HepG2 (cell line): ENCODE measurements around the gene OMD. TPM values are rescaled to one million over a fixed set of nuclear protein-coding genes. Genes with fewer than 3 reads are reported as not detected.

ENCODE experiments used
- ATAC-seq: fragments of 200-7000 bp; cut with Tn5 transposase; 3 replicates; pipeline ENCODE4 v1.9.1; 2020; ENCODE audit warnings: mild to moderate bottlenecking, moderate library complexity
- BruUV-seq: library from RNA; stranded (reverse); fragments of 400-500 nt; replicated peaks from 2 replicates; lab custom pipeline; 2021; lab: Mats Ljungman, UMichigan
- CTCF ChIA-PET: fragments of 300-600 bp; formaldehyde crosslinking; extraction: SDS; loops from one replicate; lab custom pipeline; 2021; ENCODE audit warnings: low total read pairs, inconsistent platforms, low intra/inter-chr PET ratio; lab: Yijun Ruan, JAX
- POLR2A ChIA-PET: fragments of 350-600 bp; sonication (Branson Sonifier 250); formaldehyde crosslinking; loops from one replicate; lab custom pipeline; 2020; ENCODE audit warnings: antibody characterized with exemption, inconsistent platforms; lab: Yijun Ruan, JAX
- DNase-seq: peaks from one replicate; pipeline ENCODE4 v3.0.0-alpha.2; 2015; ENCODE audit warnings: low spot score
- FAIRE-seq: peaks from 3 replicates; lab custom pipeline; 2011; peaks lifted over from hg19 to GRCh38; lab: Jason Lieb, UNC
- H2AFZ ChIP-seq: one replicate; pipeline ENCODE4 v1.6.1; 2011; ENCODE audit warnings: low read length, inconsistent platforms
- H3K27ac ChIP-seq: fragments of 300-600 bp; 3 replicates; pipeline ENCODE4 v1.8.0; 2011; ENCODE audit warnings: mixed run types, mild to moderate bottlenecking, mixed read lengths, low read length, inconsistent platforms; ENCODE audit not compliant: insufficient read depth; ENCODE audit errors: extremely low read length
- H3K27me3 ChIP-seq, 2 experiments: fragments of 200-600 bp in 1 of 2; 2 replicates in 1 of 2; 3 replicates in 1 of 2; pipeline versions ENCODE4 v1.6.0 to v1.8.0; 2011; ENCODE audit warnings: low read length in 2 of 2, mild to moderate bottlenecking in 2 of 2, moderate library complexity in 2 of 2, inconsistent platforms in 1 of 2; ENCODE audit not compliant: insufficient read depth in 2 of 2, control insufficient read depth in 1 of 2
- H3K36me3 ChIP-seq, 2 experiments: fragments of 200-600 bp in 1 of 2; replicated peaks in 1 of 2; 2 replicates in 1 of 2; 3 replicates in 1 of 2; pipeline versions ENCODE4 v1.5.1 to v1.8.0; 2011; ENCODE audit warnings: low read length in 2 of 2, inconsistent platforms in 1 of 2; ENCODE audit not compliant: insufficient read depth in 2 of 2, control insufficient read depth in 1 of 2
- H3K4me1 ChIP-seq: 2 replicates; pipeline ENCODE4 v1.5.1; 2012; ENCODE audit warnings: low read length, inconsistent platforms; ENCODE audit not compliant: insufficient read depth
- H3K4me2 ChIP-seq: 2 replicates; pipeline ENCODE4 v1.6.0; 2011; ENCODE audit warnings: low read depth, low read length, inconsistent platforms
- H3K4me3 ChIP-seq, 3 experiments: fragments of 200-600 bp in 1 of 3; sonication (generic), shearing (Covaris generic) in 1 of 3; replicated peaks in 1 of 3; 2 replicates each; pipeline ENCODE4 v1.5.1; 2011 to 2016; ENCODE audit warnings: low read length in 3 of 3, inconsistent platforms in 2 of 3, low read depth in 2 of 3, mild to moderate bottlenecking in 2 of 3, control low read depth in 1 of 3, mixed read lengths in 1 of 3; ENCODE audit not compliant: insufficient read depth in 1 of 3
- H3K79me2 ChIP-seq: one replicate; pipeline ENCODE4 v1.6.1; 2011; ENCODE audit warnings: low read length, inconsistent platforms; ENCODE audit not compliant: insufficient read depth
- H3K9ac ChIP-seq: 2 replicates; pipeline ENCODE4 v1.6.0; 2011; ENCODE audit warnings: mild to moderate bottlenecking, low read depth, low read length, inconsistent platforms; ENCODE audit not compliant: insufficient read depth
- H3K9me3 ChIP-seq: 2 replicates; pipeline ENCODE4 v1.5.1; 2012; ENCODE audit warnings: mild to moderate bottlenecking, low read length
- H4K20me1 ChIP-seq: 2 replicates; pipeline ENCODE4 v1.6.0; 2011; ENCODE audit warnings: inconsistent platforms, mild to moderate bottlenecking, low read length, moderate library complexity; ENCODE audit not compliant: insufficient read depth
- CENPX ChIP-seq: sonication (generic); formaldehyde crosslinking; IDR thresholded peaks from 2 replicates; pipeline ENCODE4 v1.9.0; 2021; ENCODE audit warnings: mild to moderate bottlenecking, missing genetic modification reagents, moderate library complexity
- DPF2 ChIP-seq: sonication (generic); formaldehyde crosslinking; IDR thresholded peaks from 2 replicates; pipeline ENCODE4 v1.4.0; 2020; ENCODE audit warnings: mild to moderate bottlenecking, low read depth, missing genetic modification reagents, borderline replicate concordance
- EP300 ChIP-seq, 3 experiments: sonication (generic) in 1 of 3; formaldehyde crosslinking in 1 of 3; IDR thresholded peaks; 2 replicates each; pipeline versions ENCODE4 v1.5.1 to v1.6.1; 2011 to 2020; ENCODE audit warnings: low read depth in 2 of 3, low read length in 2 of 3, borderline replicate concordance in 1 of 3, improper control_type of control experiment in 1 of 3, mild to moderate bottlenecking in 1 of 3, missing genetic modification reagents in 1 of 3, moderate library complexity in 1 of 3
- ETV6 ChIP-seq: sonication (generic); formaldehyde crosslinking; conservative IDR thresholded peaks from 2 replicates; pipeline ENCODE4 v1.4.0; 2020; ENCODE audit warnings: missing genetic modification reagents
- EZH2 ChIP-seq: conservative IDR thresholded peaks from 2 replicates; pipeline ENCODE4 v1.6.1; 2012; ENCODE audit warnings: mild to moderate bottlenecking, low read depth, low read length, moderate library complexity
- FIP1L1 ChIP-seq: fragments of 200-400 bp; formaldehyde crosslinking; IDR thresholded peaks from 2 replicates; pipeline ENCODE4 v1.6.1; 2018; ENCODE audit warnings: low read depth, mild to moderate bottlenecking, low read length, moderate library complexity, borderline replicate concordance; ENCODE audit not compliant: insufficient read depth
- HCFC1 ChIP-seq: fragments of 150-350 bp; IDR thresholded peaks from 2 replicates; pipeline ENCODE4 v1.6.1; 2014; ENCODE audit warnings: low read depth, low read length
- MEF2D ChIP-seq: sonication (generic); formaldehyde crosslinking; IDR thresholded peaks from 2 replicates; pipeline ENCODE4 v1.5.1; 2020; ENCODE audit warnings: mild to moderate bottlenecking, missing genetic modification reagents
- RFX5 ChIP-seq: IDR thresholded peaks from 2 replicates; pipeline ENCODE4 v1.6.1; 2011; ENCODE audit warnings: low read depth, low read length, improper control_type of control experiment
- ZBTB38 ChIP-seq: sonication (generic); formaldehyde crosslinking; IDR thresholded peaks from 2 replicates; pipeline ENCODE4 v1.5.1; 2020; ENCODE audit warnings: mild to moderate bottlenecking, missing genetic modification reagents
- ZNF296 ChIP-seq: sonication (generic); formaldehyde crosslinking; conservative IDR thresholded peaks from 2 replicates; pipeline ENCODE4 v1.5.0; 2020; ENCODE audit warnings: mild to moderate bottlenecking, missing genetic modification reagents
- ZNF75D ChIP-seq: sonication (generic); formaldehyde crosslinking; IDR thresholded peaks from 2 replicates; pipeline ENCODE4 v1.8.1; 2023; ENCODE audit warnings: missing genetic modification reagents, mild to moderate bottlenecking, borderline replicate concordance
- WGBS: methylation state at CpG from one replicate; pipeline ENCODE4 v1.1.6; 2017; ENCODE audit warnings: low lambda C conversion rate; 5-methylcytosine and 5-hydroxymethylcytosine counted together
- in situ Hi-C: cut with HindIII; loops from 2 replicates; pipeline ENCODE4 v1.10.0; 2017; ENCODE audit warnings: low pct_unique_long_range_greater_than_20kb; ENCODE audit not compliant: extremely low pct_ligation_motif_present
- intact Hi-C: fragments of 100-400 bp; cut with micrococcal nuclease; formaldehyde crosslinking; loops from one replicate; pipeline ENCODE4 v1.10.0; 2022; ENCODE audit not compliant: unreplicated experiment
- polyA plus RNA-seq, 8 experiments: library from polyadenylated mRNA; depleted of rRNA in 3 of 8; stranded (reverse) in 7 of 8; unstranded in 1 of 8; fragments of >200 nt; fragmentation: Illumina TruSeq in 4 of 8; extraction: Trizol in 4 of 8; gene quantifications; 2 replicates each; pipeline versions ENCODE4 v1.2.1 to v1.2.3, GENCODE V29; 2011 to 2016; ENCODE audit warnings: low read depth in 4 of 8, missing spikeins in 1 of 8, mixed read lengths in 1 of 8; ENCODE audit not compliant: insufficient read depth in 1 of 8
- total RNA-seq, 5 experiments: library from RNA; depleted of rRNA; stranded (reverse); fragments of >200 nt; fragmentation: Illumina TruSeq; extraction: Trizol; gene quantifications; 2 replicates each; pipeline ENCODE4 v1.2.3, GENCODE V29; 2016; ENCODE audit warnings: low read depth in 1 of 5
- TF ChIP-seq, protein P1 (sequence below): IDR thresholded peaks from 2 replicates; pipeline ENCODE4 v1.6.1; 2016
- TF ChIP-seq, protein P2 (sequence below): IDR thresholded peaks from 2 replicates; pipeline ENCODE4 v1.6.1; 2012; ENCODE audit warnings: low read length, improper control_type of control experiment

The OMD gene
- total and polyA plus RNA-seq, 2 of the 13 experiments (the other 11 are each of a cell fraction or from before 2014, with no cell fraction given) = not detected

DNA sequence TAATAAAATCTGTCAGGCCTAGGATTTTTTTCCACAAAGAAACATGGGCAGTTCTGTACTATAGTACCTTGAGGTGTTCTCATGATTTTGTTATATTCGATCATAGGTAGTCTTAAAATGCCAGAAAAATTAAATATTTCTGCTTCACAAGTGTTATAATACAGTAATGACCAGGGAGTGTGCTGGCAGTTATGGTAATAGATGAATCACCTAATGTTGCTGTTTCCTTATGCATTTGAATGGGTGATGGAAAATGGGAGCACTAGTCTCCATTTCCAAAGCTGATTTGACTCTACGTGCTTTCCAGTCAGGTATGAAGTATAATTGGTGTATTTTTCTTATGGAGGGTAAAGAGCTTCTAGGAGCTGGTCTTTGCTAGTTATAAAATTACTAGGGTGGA lies 43.7 kb downstream of the OMD start:
- no peaks in the 10 kb centered on the region for H3K36me3 ChIP-seq
- in situ Hi-C loops = no loop called here
- H3K27me3 ChIP-seq = no peaks in the 10 kb centered on the region
- intact Hi-C loops = no loop called here
- no TSS peak for BruUV-seq
- H4K20me1 ChIP-seq = no peaks in the 10 kb centered on the region
- ATAC-seq (no peak), FAIRE-seq (no peak), DNase-seq (no peak)
- H3K27ac ChIP-seq = no peak overlapping the region
- H3K79me2 ChIP-seq = no peaks in the 10 kb centered on the region
- 100% methylated on average over 2 of the region's 2 CpGs for whole genome bisulfite sequencing
- H3K4me3 ChIP-seq = no peak overlapping the region
- H3K4me2 ChIP-seq = no peak overlapping the region
- H2AFZ ChIP-seq = no peak overlapping the region
- no peaks in the 10 kb centered on the region for H3K9me3 ChIP-seq
- ChIA-PET CTCF (no interaction called here), POLR2A (no interaction called here)
- H3K4me1 ChIP-seq = peaks cover 7% of the 10 kb centered on the region
- H3K9ac ChIP-seq = no peak overlapping the region
- TF ChIP-seq ZBTB38 (CRISPR knock-in tag) = no peak
- TF ChIP-seq, protein P1, sequence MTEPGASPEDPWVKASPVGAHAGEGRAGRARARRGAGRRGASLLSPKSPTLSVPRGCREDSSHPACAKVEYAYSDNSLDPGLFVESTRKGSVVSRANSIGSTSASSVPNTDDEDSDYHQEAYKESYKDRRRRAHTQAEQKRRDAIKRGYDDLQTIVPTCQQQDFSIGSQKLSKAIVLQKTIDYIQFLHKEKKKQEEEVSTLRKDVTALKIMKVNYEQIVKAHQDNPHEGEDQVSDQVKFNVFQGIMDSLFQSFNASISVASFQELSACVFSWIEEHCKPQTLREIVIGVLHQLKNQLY = no peak
- no peak for TF ChIP-seq MEF2D (CRISPR knock-in tag)
- no peak for TF ChIP-seq ZNF75D
- no peak for TF ChIP-seq EP300 (IDR thresholded peaks at IDR 0.05; ENCODE audit: low read depth in 2 of 2, low read length in 2 of 2)
- TF ChIP-seq EP300 (CRISPR knock-in tag; IDR thresholded peaks at IDR 0.05; ENCODE audit: borderline replicate concordance) = no peak
- no peak for TF ChIP-seq RFX5

DNA sequence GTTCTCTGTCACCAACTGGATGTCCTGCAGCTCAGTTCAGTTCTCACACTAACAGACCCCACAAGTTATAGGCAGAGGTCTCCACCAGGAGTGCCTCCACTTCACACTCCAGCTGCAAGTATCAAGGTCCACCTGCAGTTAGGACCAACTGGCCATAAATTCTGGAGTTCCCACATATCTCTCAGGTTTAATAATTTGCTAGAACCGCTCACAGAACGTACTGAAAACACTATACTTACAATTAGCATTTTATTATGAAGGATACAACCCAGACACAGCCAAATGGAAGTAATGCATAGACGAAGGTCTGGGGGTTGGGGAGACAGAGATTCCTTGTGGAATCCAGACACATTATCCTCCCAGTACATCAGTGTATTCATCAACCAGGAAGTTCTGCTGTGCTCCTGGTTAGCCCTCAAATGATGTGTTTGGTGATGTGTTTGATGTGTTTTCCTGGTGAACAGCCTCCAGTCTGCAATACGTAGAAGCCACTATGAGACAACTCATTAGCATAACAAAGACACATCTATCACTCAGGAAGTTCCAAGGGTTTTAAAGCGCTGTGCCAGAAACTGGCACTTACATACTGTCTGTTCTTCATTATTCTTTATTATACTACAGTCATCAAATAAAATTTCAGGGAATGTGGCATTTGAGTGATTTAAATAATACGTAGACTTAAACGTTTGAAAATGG lies 45.3 kb downstream of the OMD start:
- BruUV-seq = no TSS peak
- H3K9me3 ChIP-seq = no peaks in the 10 kb centered on the region
- FAIRE-seq = no peak
- DNase-seq = no peak
- no peak for ATAC-seq
- H3K27ac ChIP-seq = no peak overlapping the region
- ChIA-PET CTCF (no interaction called here), POLR2A (no interaction called here)
- WGBS = 83% methylated on average over 7 of the region's 7 CpGs
- no peak overlapping the region for H3K4me2 ChIP-seq
- no peak overlapping the region for H2AFZ ChIP-seq
- no peaks in the 10 kb centered on the region for H3K79me2 ChIP-seq
- H4K20me1 ChIP-seq = no peaks in the 10 kb centered on the region
- no peak overlapping the region for H3K9ac ChIP-seq
- H3K4me3 ChIP-seq = no peak overlapping the region
- intact Hi-C loops = no loop called here
- no peaks in the 10 kb centered on the region for H3K27me3 ChIP-seq
- H3K4me1 ChIP-seq = peaks cover 7% of the 10 kb centered on the region
- in situ Hi-C loops = no loop called here
- no peaks in the 10 kb centered on the region for H3K36me3 ChIP-seq
- no peak for TF ChIP-seq ZNF296 (CRISPR knock-in tag)
- TF ChIP-seq, protein P2, sequence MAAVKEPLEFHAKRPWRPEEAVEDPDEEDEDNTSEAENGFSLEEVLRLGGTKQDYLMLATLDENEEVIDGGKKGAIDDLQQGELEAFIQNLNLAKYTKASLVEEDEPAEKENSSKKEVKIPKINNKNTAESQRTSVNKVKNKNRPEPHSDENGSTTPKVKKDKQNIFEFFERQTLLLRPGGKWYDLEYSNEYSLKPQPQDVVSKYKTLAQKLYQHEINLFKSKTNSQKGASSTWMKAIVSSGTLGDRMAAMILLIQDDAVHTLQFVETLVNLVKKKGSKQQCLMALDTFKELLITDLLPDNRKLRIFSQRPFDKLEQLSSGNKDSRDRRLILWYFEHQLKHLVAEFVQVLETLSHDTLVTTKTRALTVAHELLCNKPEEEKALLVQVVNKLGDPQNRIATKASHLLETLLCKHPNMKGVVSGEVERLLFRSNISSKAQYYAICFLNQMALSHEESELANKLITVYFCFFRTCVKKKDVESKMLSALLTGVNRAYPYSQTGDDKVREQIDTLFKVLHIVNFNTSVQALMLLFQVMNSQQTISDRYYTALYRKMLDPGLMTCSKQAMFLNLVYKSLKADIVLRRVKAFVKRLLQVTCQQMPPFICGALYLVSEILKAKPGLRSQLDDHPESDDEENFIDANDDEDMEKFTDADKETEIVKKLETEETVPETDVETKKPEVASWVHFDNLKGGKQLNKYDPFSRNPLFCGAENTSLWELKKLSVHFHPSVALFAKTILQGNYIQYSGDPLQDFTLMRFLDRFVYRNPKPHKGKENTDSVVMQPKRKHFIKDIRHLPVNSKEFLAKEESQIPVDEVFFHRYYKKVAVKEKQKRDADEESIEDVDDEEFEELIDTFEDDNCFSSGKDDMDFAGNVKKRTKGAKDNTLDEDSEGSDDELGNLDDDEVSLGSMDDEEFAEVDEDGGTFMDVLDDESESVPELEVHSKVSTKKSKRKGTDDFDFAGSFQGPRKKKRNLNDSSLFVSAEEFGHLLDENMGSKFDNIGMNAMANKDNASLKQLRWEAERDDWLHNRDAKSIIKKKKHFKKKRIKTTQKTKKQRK = no peak
- TF ChIP-seq CENPX (CRISPR knock-in tag) = no peak
- no peak for TF ChIP-seq FIP1L1
- no peak for TF ChIP-seq HCFC1
- TF ChIP-seq EZH2 = no peak
- TF ChIP-seq ETV6 = no peak
- no peak for TF ChIP-seq DPF2 (CRISPR knock-in tag)
